C4-2B (cell line): Measurements from ENCODE around the gene STAT4.

ENCODE experiments used
- CTCF ChIP-seq: fragments of 450-650 bp; conservative IDR thresholded peaks from 2 replicates; pipeline ENCODE4 v1.5.1; 2017; ENCODE audit warnings: mild to moderate bottlenecking
- ZFX ChIP-seq: fragments of 450-650 bp; IDR thresholded peaks from 2 replicates; pipeline ENCODE4 v1.6.1; 2017

- TF ChIP-seq CTCF (no peak), ZFX (no peak)
Measured at GRCh38 chr2:190988910-190989309, 161.9 kb downstream of the STAT4 start.
